HT-29 (cell line): ENCODE results near the gene EFCAB8. TPM values are rescaled to one million over a fixed set of nuclear protein-coding genes. Genes with fewer than 3 reads are reported as not detected.
"Not testable (repeated sequence)": the region's sequence is repeated elsewhere in the genome, so short reads cannot be mapped to it uniquely, and the experiment has no call there.

Experiments
- DNase-seq: peaks from one replicate; pipeline ENCODE4 v3.0.0-alpha.2; 2015; ENCODE audit warnings: low spot score
- total RNA-seq: library from RNA; depleted of rRNA; stranded (reverse); fragments of >200 nt; shearing (Covaris generic); gene quantifications from 2 replicates; pipeline ENCODE4 v1.2.3, GENCODE V29; 2014

The EFCAB8 gene
- total RNA-seq, 1 experiment from 2014 or later = 0.10 TPM

GRCh38 chr20:32972181-32973076, 113.7 kb downstream of the EFCAB8 start:
- no peak for DNase-seq

GRCh38 chr20:32973077-32973717, 114.5 kb downstream of the EFCAB8 start:
- DNase-seq = no peak

- not testable (repeated sequence) for DNase-seq
These were observed 115.7 kb downstream of the EFCAB8 start for GRCh38 chr20:32974204-32975064.

GRCh38 chr20:32975121-32975520, 116.4 kb downstream of the EFCAB8 start:
- DNase-seq = not testable (repeated sequence)

GRCh38 chr20:32975698-32976674, 117.3 kb downstream of the EFCAB8 start:
- no peak for DNase-seq

GRCh38 chr20:32976746-32977145, 118.0 kb downstream of the EFCAB8 start:
- no peak for DNase-seq

- no peak for DNase-seq
These were observed 118.7 kb downstream of the EFCAB8 start for GRCh38 chr20:32977281-32978008.

GRCh38 chr20:32978009-32978335, 119.2 kb downstream of the EFCAB8 start:
- DNase-seq = no peak

GRCh38 chr20:32979201-32979998, 120.7 kb downstream of the EFCAB8 start:
- no peak for DNase-seq

GRCh38 chr20:32980131-32980941, 121.6 kb downstream of the EFCAB8 start:
- no peak for DNase-seq

- DNase-seq = no peak
These were observed 122.3 kb downstream of the EFCAB8 start for GRCh38 chr20:32980990-32981389.

GRCh38 chr20:32982617-32983458, 124.1 kb downstream of the EFCAB8 start:
- peak; percentile 42 for DNase-seq

- no peak for DNase-seq
These were observed 124.9 kb downstream of the EFCAB8 start for GRCh38 chr20:32983459-32984112.

- no peak for DNase-seq
These were observed 125.5 kb downstream of the EFCAB8 start for GRCh38 chr20:32984196-32984595.

GRCh38 chr20:32984631-32985354, 126.1 kb downstream of the EFCAB8 start:
- DNase-seq = no peak

GRCh38 chr20:32985596-32985995, 126.9 kb downstream of the EFCAB8 start:
- no peak for DNase-seq
